GM12873 (cell line): Measurements from ENCODE around the gene PRRT2.

Source experiments
- CTCF ChIP-seq: IDR thresholded peaks from 2 replicates; pipeline ENCODE4 v1.5.1; 2012; ENCODE audit warnings: low read depth, mild to moderate bottlenecking, moderate library complexity, low read length, control low read depth; ENCODE audit not compliant: insufficient read depth; ENCODE audit errors: missing control alignments

Gene PRRT2

GRCh38 chr16:29811896-29812665, at the start of gene PRRT2:
PRRT2 (plus strand) TSS chr16:29812193; CDS start chr16:29813055, 862 bp downstream.
- TF ChIP-seq CTCF = no peak

- no peak for TF ChIP-seq CTCF
Measured at GRCh38 chr16:29763326-29763725, 48.7 kb upstream of the PRRT2 start.

- no peak for TF ChIP-seq CTCF
Measured at GRCh38 chr16:29765167-29766032, 46.6 kb upstream of the PRRT2 start.

GRCh38 chr16:29766571-29766970, 45.4 kb upstream of the PRRT2 start:
- TF ChIP-seq CTCF = no peak

GRCh38 chr16:29767062-29767461, 44.9 kb upstream of the PRRT2 start:
- TF ChIP-seq CTCF = no peak

GRCh38 chr16:29769507-29769906, 42.5 kb upstream of the PRRT2 start:
- no peak for TF ChIP-seq CTCF

- TF ChIP-seq CTCF = no peak
Measured at GRCh38 chr16:29770250-29770929, 41.6 kb upstream of the PRRT2 start.
